ENCODE measurements around the gene SNX4. TPM values are rescaled to one million over a fixed set of nuclear protein-coding genes. Genes with fewer than 3 reads are reported as not detected.

The SNX4 gene
- total and polyA plus RNA-seq, 12 donors = 15.8 to 90.4 (median 43.0) TPM

DNA sequence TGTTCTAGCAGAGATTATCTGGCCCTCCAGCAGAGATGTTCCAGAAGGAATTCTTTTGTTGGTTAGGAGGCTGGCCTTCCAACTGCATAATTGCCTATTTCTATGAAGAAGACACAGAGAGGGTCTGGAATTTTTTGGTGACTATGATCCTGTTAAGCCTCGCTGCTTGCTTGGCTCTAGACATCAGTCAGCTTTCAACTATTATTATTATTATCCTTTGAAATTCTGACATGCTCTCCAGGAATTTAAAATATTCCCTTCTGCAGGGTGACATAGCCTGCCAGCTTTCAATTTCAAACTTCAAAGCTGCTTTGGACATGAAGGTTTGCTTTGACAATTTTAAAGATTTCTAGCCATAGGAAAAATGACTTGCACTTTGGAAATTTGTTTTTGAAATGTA lies 118.6 kb downstream of the SNX4 start:
- Histone ChIP-seq H3K27ac (no peak overlapping the region), H3K4me3 (no peak overlapping the region), H3K4me1 (replicated peaks in 1 of 2) (no peaks in the 10 kb centered on the region), H3K36me3 (replicated peaks in 1 of 2) (no peaks in the 10 kb centered on the region), H3K27me3 (no peaks in the 10 kb centered on the region), H3K9me3 (replicated peaks in 1 of 3) (no peaks in the 10 kb centered on the region)
- WGBS, 4 donors = 91 to 100% (median 96%) methylated on average over 1 of the region's 1 CpG
- no peak for DNase-seq
- intact Hi-C loops (cut with DNase I) = no loop called here
- TF ChIP-seq POLR2A (IDR thresholded peaks at IDR 0.05) = no peak
- TF ChIP-seq, protein P1, sequence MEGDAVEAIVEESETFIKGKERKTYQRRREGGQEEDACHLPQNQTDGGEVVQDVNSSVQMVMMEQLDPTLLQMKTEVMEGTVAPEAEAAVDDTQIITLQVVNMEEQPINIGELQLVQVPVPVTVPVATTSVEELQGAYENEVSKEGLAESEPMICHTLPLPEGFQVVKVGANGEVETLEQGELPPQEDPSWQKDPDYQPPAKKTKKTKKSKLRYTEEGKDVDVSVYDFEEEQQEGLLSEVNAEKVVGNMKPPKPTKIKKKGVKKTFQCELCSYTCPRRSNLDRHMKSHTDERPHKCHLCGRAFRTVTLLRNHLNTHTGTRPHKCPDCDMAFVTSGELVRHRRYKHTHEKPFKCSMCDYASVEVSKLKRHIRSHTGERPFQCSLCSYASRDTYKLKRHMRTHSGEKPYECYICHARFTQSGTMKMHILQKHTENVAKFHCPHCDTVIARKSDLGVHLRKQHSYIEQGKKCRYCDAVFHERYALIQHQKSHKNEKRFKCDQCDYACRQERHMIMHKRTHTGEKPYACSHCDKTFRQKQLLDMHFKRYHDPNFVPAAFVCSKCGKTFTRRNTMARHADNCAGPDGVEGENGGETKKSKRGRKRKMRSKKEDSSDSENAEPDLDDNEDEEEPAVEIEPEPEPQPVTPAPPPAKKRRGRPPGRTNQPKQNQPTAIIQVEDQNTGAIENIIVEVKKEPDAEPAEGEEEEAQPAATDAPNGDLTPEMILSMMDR (IDR thresholded peaks at IDR 0.05) = no peak

DNA sequence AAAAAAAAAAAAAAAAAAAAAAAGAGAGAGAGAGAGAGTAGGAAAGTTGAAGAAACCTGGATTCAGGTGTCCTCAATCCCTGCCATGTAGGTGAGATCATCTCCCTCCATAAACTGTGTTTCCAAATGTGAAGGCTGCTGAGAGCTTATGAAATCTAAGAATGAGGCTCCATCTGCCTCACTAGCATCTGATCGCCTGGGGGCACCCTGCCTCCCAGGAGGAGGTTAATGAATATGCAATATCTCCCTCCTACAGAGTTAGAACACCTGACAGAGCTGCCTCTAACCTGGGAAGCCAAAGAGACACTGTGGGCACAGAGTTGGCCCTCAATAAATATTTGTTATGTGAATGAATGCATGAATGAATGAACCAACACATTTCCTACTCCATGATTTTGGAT lies 121.0 kb downstream of the SNX4 start:
- WGBS, 4 donors = 29 to 62% (median 46%) methylated on average over 1 of the region's 1 CpG
- no peak for TF ChIP-seq POLR2A (IDR thresholded peaks at IDR 0.05)
- TF ChIP-seq, protein P1 (IDR thresholded peaks at IDR 0.05) = no peak
- H3K4me3 ChIP-seq = no peak overlapping the region

More for the DNA sequence above, 121.0 kb downstream of the SNX4 start:
- intact Hi-C loops (cut with DNase I) = no loop called here
- H3K9me3 ChIP-seq (replicated peaks in 1 of 3) = no peaks in the 10 kb centered on the region
- no peaks in the 10 kb centered on the region for H3K36me3 ChIP-seq (replicated peaks in 1 of 2)
- no peaks in the 10 kb centered on the region for H3K27me3 ChIP-seq
- no peaks in the 10 kb centered on the region for H3K4me1 ChIP-seq (replicated peaks in 1 of 2)
- H3K27ac ChIP-seq = no peak overlapping the region
- DNase-seq = no peak

Small RNA genes within 50 kb of the gene (small RNA-seq; reads per million reads assigned to genes)
- gene RF00019 = 0 reads per million in 2 donors

Other genes starting within 250 kb of the SNX4 start
- 10 to 100 TPM; 17.4 to 58.2 (median 42.9) TPM for gene ZNF148, start 144.9 kb downstream of the SNX4 start, total RNA-seq
- 10 to 100 TPM in 1 of 3 donors, 1 to 10 TPM in 2; 3.0 to 30.4 (median 4.9) TPM for gene ZNF148, start 144.9 kb downstream of the SNX4 start, polyA plus RNA-seq
- gene OSBPL11, start 75.3 kb upstream of the SNX4 start, total RNA-seq = 10 to 100 TPM in 7 of 9 donors, 1 to 10 TPM in 2; 7.8 to 19.3 (median 11.4) TPM
- gene OSBPL11, start 75.3 kb upstream of the SNX4 start, polyA plus RNA-seq = 10 to 100 TPM in 1 of 3 donors, 1 to 10 TPM in 2; 5.0 to 19.0 (median 8.0) TPM

Measured in adrenal gland (tissue), 12 donors.